ENCODE measurements around the gene NAA30.

NAA30 gene

GRCh38 chr14:57383125-57383745 is 7.2 kb upstream of the NAA30 start:
- H3K27me3 Mint-ChIP-seq, result no peaks in the 10 kb centered on the region
- H3K36me3 Mint-ChIP-seq (ENCODE audit: low read depth), result no peaks in the 10 kb centered on the region
- H3K4me3 Mint-ChIP-seq, result no peak overlapping the region
- no peaks in the 10 kb centered on the region for H3K9me3 Mint-ChIP-seq
- no peak overlapping the region for H3K27ac Mint-ChIP-seq
- H3K4me1 Mint-ChIP-seq (ENCODE audit: low read depth), result no peaks in the 10 kb centered on the region

DNA sequence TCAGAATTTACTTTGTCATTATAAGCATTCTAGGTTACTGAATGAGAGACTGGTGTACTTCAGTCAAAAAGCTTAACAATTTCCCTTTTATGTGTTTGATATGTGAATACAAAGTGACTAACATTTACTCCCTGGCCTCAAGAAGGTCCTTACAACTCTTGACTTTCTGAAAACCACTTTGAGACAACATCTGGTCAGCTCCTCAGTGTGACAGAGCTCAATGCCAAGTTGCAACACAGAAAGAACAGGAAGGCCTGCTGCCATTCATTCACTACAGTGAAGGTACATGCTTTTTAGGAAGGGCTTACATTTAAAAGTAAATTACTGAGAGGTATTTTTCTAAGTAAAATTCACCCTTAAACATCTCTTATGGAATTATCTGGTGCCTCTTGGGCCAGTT is 2.3 kb upstream of the NAA30 start:
- H3K4me1 Mint-ChIP-seq (ENCODE audit: low read depth), result peaks cover 24% of the 10 kb centered on the region

GRCh38 chr14:57389646-57390036 is 745 bp upstream of the NAA30 start:
- Mint-ChIP-seq H3K27ac (peak overlapping the region; percentile 97), H3K36me3 (ENCODE audit: low read depth) (peaks cover 25% of the 10 kb centered on the region), H3K27me3 (no peaks in the 10 kb centered on the region), H3K9me3 (no peaks in the 10 kb centered on the region), H3K4me3 (peak overlapping the region; percentile 94), H3K4me1 (ENCODE audit: low read depth) (peaks cover 40% of the 10 kb centered on the region)

More for the DNA sequence above, 2.3 kb upstream of the NAA30 start:
- Mint-ChIP-seq H3K36me3 (ENCODE audit: low read depth) (peaks cover 14% of the 10 kb centered on the region), H3K9me3 (no peaks in the 10 kb centered on the region), H3K4me3 (no peak overlapping the region), H3K27me3 (no peaks in the 10 kb centered on the region), H3K27ac (peak overlapping the region; percentile 41)

- Mint-ChIP-seq H3K36me3 (ENCODE audit: low read depth) (peaks cover 28% of the 10 kb centered on the region), H3K27me3 (no peaks in the 10 kb centered on the region), H3K4me1 (ENCODE audit: low read depth) (peaks cover 43% of the 10 kb centered on the region), H3K9me3 (no peaks in the 10 kb centered on the region), H3K4me3 (peak overlapping the region; percentile 94), H3K27ac (peak overlapping the region; percentile 68)
These were observed 575 bp downstream of the NAA30 start for GRCh38 chr14:57390806-57391516.

DNA sequence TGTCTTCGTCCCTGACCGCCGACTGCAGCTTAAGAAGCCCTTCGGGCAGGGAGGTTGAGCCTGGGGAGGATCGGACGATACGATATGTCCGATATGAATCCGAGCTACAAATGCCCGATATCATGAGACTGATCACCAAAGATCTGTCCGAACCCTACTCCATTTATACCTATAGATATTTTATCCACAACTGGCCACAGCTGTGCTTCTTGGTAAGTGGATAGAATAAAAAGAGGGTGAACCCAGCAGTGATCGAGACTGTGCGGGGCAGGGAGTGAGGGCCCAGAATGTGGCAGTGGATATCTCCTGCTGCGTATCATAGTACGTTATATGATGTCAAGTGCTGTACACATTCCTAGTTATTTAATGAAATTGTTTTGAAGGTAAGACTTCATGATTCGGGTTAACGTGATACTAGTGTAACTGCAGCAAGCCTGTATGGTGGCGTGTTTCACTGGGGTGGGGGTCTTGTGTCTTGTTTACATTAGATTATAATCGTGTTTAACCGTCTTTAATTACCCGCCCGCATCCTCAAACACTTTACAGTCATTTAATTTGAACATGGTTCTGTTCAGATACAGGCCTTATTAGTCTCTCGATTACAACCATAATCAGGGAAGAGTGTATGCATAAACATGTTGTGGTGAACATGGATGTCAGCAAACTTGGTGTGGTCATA is 1.3 kb downstream of the NAA30 start:
- Mint-ChIP-seq H3K27me3 (no peaks in the 10 kb centered on the region), H3K27ac (no peak overlapping the region), H3K4me1 (ENCODE audit: low read depth) (peaks cover 48% of the 10 kb centered on the region), H3K36me3 (ENCODE audit: low read depth) (peaks cover 33% of the 10 kb centered on the region), H3K4me3 (peak overlapping the region; percentile 94), H3K9me3 (no peaks in the 10 kb centered on the region)

DNA sequence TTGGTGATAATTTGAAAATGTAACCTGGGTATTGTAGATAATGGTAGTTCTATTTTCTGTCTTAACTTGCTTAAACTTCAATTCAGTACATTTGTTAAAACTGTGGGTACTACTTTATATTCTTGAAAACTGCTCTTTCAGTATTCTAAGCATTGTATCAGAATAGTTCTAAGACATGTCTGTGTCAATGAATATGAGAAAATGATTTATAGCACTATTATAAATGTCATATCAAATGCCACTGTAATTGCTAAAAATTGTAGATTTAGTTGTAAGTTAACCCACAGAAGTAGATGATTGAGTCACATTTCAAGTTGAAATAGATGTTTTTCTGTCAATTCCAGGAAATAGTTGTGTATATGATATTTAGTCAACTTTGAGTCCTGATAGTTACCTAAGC is 2.4 kb downstream of the NAA30 start:
- Mint-ChIP-seq H3K27ac (peak overlapping the region; percentile 26), H3K4me3 (peak overlapping the region; percentile 94), H3K4me1 (ENCODE audit: low read depth) (peaks cover 48% of the 10 kb centered on the region)

DNA sequence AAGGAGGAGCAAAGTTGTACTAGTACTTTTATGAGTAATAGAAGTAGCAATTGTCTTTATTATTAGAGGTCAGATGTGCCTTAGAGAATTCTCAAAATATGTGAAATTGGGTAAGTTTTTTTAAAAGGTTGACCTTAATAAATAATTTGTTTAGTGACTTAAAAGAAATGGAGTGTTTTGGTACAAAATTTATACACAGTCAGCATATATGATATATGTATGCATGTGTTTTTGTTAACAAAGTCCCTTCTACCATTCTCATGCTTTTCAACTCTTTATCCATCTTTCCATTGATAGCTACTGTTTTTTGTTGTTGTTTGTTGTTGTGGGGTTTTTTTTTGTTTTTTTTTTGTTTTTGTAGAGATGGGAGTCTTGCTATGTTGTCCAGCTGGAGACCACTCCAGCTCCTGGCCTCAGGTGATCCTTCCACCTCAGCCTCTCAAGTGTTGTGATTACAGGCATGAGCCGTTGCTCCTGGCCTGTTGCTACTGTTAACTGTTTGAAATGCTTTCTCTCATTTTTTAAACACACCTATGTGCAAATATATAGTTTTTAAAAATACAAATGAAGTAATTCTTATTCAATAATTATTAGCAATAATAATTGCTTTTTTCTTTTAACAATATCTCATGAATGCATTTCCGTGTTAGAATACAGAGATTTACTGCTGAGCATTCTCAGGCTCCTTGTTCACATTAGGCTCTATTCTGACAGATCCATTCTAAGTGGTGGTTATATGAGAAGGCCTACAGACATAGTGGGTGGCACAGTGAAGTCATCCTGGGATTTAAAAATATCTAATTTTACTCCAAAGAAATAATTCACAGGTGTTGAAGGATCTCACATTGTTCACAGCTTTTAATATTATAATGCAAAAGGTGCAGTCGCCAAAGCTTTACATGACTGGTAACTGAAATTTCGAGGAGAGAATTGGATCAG is 10.4 kb downstream of the NAA30 start:
- Mint-ChIP-seq H3K4me3 (no peak overlapping the region), H3K27me3 (no peaks in the 10 kb centered on the region), H3K36me3 (ENCODE audit: low read depth) (peaks cover 52% of the 10 kb centered on the region), H3K9me3 (no peaks in the 10 kb centered on the region), H3K4me1 (ENCODE audit: low read depth) (peaks cover 17% of the 10 kb centered on the region), H3K27ac (no peak overlapping the region)

More for the DNA sequence above, 2.4 kb downstream of the NAA30 start:
- Mint-ChIP-seq H3K36me3 (ENCODE audit: low read depth) (peaks cover 34% of the 10 kb centered on the region), H3K27me3 (no peaks in the 10 kb centered on the region), H3K9me3 (no peaks in the 10 kb centered on the region)

DNA sequence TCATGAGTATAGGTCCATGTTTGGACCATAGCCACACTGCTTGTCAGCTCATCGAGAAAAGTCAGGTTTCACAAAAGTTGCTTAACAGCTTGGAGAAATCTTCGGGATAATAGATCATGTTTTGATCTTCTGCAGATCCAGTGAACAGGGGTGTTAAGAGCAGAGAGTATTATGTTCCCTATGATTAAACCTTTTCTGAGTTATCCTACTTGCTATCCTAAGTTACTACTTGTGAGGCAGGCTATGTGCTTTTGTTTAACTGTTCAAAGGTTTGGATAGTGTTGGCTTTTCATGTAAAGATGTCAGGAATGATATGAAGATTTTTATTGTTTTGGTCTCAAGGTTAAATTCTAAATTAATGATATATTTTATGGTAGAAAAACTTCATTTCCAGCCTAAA is 11.1 kb downstream of the NAA30 start:
- no peak overlapping the region for H3K27ac Mint-ChIP-seq

GRCh38 chr14:57402173-57402852 is 11.9 kb downstream of the NAA30 start:
- H3K27me3 Mint-ChIP-seq, result no peaks in the 10 kb centered on the region
- peaks cover 58% of the 10 kb centered on the region for H3K36me3 Mint-ChIP-seq (ENCODE audit: low read depth)
- no peak overlapping the region for H3K4me3 Mint-ChIP-seq
- peaks cover 15% of the 10 kb centered on the region for H3K4me1 Mint-ChIP-seq (ENCODE audit: low read depth)
- H3K27ac Mint-ChIP-seq, result no peak overlapping the region
- no peaks in the 10 kb centered on the region for H3K9me3 Mint-ChIP-seq

More for the DNA sequence above, 11.1 kb downstream of the NAA30 start:
- no peaks in the 10 kb centered on the region for H3K27me3 Mint-ChIP-seq
- peaks cover 14% of the 10 kb centered on the region for H3K4me1 Mint-ChIP-seq (ENCODE audit: low read depth)
- H3K4me3 Mint-ChIP-seq, result no peak overlapping the region
- H3K9me3 Mint-ChIP-seq, result no peaks in the 10 kb centered on the region
- H3K36me3 Mint-ChIP-seq (ENCODE audit: low read depth), result peaks cover 55% of the 10 kb centered on the region

- Mint-ChIP-seq H3K4me3 (no peak overlapping the region), H3K4me1 (ENCODE audit: low read depth) (peaks cover 16% of the 10 kb centered on the region), H3K9me3 (no peaks in the 10 kb centered on the region), H3K27me3 (no peaks in the 10 kb centered on the region), H3K36me3 (ENCODE audit: low read depth) (peaks cover 68% of the 10 kb centered on the region), H3K27ac (no peak overlapping the region)
These were observed 13.1 kb downstream of the NAA30 start for GRCh38 chr14:57403521-57403864.

DNA sequence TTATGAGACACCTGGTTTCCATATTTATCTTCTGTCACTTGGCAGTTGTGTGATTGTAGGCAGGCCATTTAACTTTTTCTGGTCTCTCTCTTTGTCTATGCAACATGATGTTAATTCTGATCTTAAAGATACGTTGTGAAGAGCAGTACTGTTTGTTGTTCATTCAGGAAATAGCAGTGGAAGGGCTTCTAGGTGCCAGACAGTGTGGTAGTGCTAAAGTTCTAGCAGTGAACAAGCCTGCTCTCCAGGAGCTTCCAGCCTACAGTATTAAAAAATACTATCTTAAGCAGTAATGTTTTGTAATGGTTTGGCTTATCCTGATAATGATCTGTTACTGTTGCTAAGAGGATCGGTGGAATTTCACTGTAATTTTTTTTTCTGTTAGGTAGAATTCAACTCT is 15.2 kb downstream of the NAA30 start:
- H3K9me3 Mint-ChIP-seq, result no peaks in the 10 kb centered on the region
- H3K27ac Mint-ChIP-seq, result no peak overlapping the region
- peaks cover 16% of the 10 kb centered on the region for H3K4me1 Mint-ChIP-seq (ENCODE audit: low read depth)
- no peaks in the 10 kb centered on the region for H3K27me3 Mint-ChIP-seq
- H3K4me3 Mint-ChIP-seq, result no peak overlapping the region
- peaks cover 69% of the 10 kb centered on the region for H3K36me3 Mint-ChIP-seq (ENCODE audit: low read depth)

DNA sequence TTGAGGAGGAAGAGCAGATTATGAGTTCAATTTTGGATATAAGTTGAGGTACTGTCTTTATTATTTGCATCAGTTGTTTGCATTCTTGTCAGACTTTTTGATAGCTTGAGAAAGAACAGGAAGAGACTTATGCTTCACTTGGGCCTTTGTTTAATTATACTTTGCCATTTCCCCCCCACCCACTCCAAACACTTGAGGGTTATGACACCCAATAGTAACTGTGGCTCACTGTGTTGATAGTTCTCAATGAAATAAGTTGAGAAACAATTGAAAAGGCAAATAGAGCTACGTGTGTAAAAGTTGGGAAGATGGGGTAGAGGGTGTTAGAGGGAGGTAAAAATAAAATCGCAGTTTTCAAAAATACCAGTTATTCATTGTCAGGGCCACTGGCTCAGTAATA is 17.7 kb downstream of the NAA30 start:
- Mint-ChIP-seq H3K27ac (peak overlapping the region; percentile 8), H3K36me3 (ENCODE audit: low read depth) (peaks cover 75% of the 10 kb centered on the region), H3K4me1 (ENCODE audit: low read depth) (peaks cover 7% of the 10 kb centered on the region), H3K27me3 (no peaks in the 10 kb centered on the region), H3K4me3 (no peak overlapping the region), H3K9me3 (no peaks in the 10 kb centered on the region)

DNA sequence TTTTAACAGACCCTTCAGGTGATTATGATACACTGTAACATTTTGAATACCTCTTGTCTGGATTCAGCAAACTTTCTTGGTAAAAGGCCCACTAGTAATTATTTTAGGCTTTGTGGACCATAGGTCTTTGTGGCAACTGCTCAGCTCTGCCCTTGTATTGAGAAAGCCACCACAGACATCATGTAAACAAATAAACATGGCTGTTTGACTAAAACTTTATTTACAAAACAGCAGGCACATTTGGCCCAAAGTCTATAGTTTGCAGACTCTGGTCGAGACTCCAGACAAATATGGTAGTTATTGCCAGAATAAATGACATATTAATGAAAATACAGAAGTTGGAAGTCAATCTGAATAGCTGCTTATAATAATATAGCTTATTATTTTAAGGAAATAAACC is 18.2 kb downstream of the NAA30 start:
- no peaks in the 10 kb centered on the region for H3K9me3 Mint-ChIP-seq
- no peak overlapping the region for H3K27ac Mint-ChIP-seq
- peaks cover 69% of the 10 kb centered on the region for H3K36me3 Mint-ChIP-seq (ENCODE audit: low read depth)
- no peak overlapping the region for H3K4me3 Mint-ChIP-seq
- peaks cover 7% of the 10 kb centered on the region for H3K4me1 Mint-ChIP-seq (ENCODE audit: low read depth)
- H3K27me3 Mint-ChIP-seq, result no peaks in the 10 kb centered on the region

DNA sequence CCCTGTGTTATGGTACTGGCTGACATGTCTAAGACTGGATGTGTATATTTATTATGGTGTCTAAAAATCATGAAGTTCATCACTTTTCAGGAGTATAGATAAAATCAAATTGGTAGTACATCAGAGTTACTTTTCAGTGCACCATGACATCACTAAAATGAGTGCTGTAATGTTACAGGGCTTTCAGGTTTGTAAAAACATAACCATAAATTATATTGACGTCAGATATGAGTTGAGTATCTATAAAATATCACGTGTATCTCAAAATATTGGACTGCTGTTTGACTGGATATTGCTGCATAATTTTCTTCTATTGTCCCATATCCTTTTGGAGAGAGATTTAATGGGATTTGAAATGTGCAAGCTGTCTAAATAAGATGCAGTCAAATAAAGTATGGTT is 22.0 kb downstream of the NAA30 start:
- no peak overlapping the region for H3K4me3 Mint-ChIP-seq
- H3K9me3 Mint-ChIP-seq, result no peaks in the 10 kb centered on the region

More for the DNA sequence above, 22.0 kb downstream of the NAA30 start:
- H3K4me1 Mint-ChIP-seq (ENCODE audit: low read depth), result peaks cover under 1% of the 10 kb centered on the region
- no peak overlapping the region for H3K27ac Mint-ChIP-seq
- H3K36me3 Mint-ChIP-seq (ENCODE audit: low read depth), result peaks cover 39% of the 10 kb centered on the region
- no peaks in the 10 kb centered on the region for H3K27me3 Mint-ChIP-seq

All from stimulated activated naive CD8-positive, alpha-beta T cell treated with anti-CD3 and anti-CD28 coated beads, Interleukin-15, Interleukin-2, amounts not matched to agents 100 ng/mL and 50 ng/mL, for 24 hours (primary cell).